H9 (cell line): Measurements from ENCODE around the gene FAM53A. TPM values are rescaled to one million over a fixed set of nuclear protein-coding genes. Genes with fewer than 3 reads are reported as not detected.

Experiments
- DNase-seq: peaks from one replicate; pipeline ENCODE4 v3.0.0-alpha.2; 2017
- H2AFZ ChIP-seq: one replicate; pipeline ENCODE4 v1.6.1; 2013; ENCODE audit warnings: mild to moderate bottlenecking, low read length, control low read depth, moderate library complexity
- H2AK5ac ChIP-seq: 2 replicates; pipeline ENCODE4 v1.6.1; 2013; ENCODE audit warnings: low read length, control low read depth, mixed read lengths; ENCODE audit not compliant: insufficient read length
- H2BK120ac ChIP-seq: one replicate; pipeline ENCODE4 v1.6.1; 2013; ENCODE audit warnings: low read depth, mild to moderate bottlenecking, low read length, control low read depth, inconsistent platforms; ENCODE audit not compliant: poor library complexity, severe bottlenecking
- H2BK12ac ChIP-seq: 2 replicates; pipeline ENCODE4 v1.6.1; 2013; ENCODE audit warnings: low read length, control low read depth, mixed read lengths, low read depth; ENCODE audit not compliant: insufficient read length
- H2BK15ac ChIP-seq: 2 replicates; pipeline ENCODE4 v1.6.1; 2013; ENCODE audit warnings: low read depth, low read length, control low read depth
- H2BK20ac ChIP-seq: one replicate; pipeline ENCODE4 v1.6.1; 2013; ENCODE audit warnings: low read depth, mild to moderate bottlenecking, low read length, control low read depth, inconsistent platforms; ENCODE audit not compliant: poor library complexity, severe bottlenecking
- H2BK5ac ChIP-seq: 2 replicates; pipeline ENCODE4 v1.6.1; 2013; ENCODE audit warnings: low read length, control low read depth, mixed read lengths; ENCODE audit not compliant: insufficient read length
- H3K14ac ChIP-seq: 2 replicates; pipeline ENCODE4 v1.6.1; 2013; ENCODE audit warnings: low read length, control low read depth; ENCODE audit not compliant: insufficient read depth
- H3K18ac ChIP-seq: 2 replicates; pipeline ENCODE4 v1.6.1; 2013; ENCODE audit warnings: low read depth, mild to moderate bottlenecking, mixed read lengths, low read length, control low read depth; ENCODE audit not compliant: insufficient read length
- H3K23ac ChIP-seq: 2 replicates; pipeline ENCODE4 v1.6.1; 2013; ENCODE audit warnings: low read length, control low read depth, mixed read lengths, low read depth; ENCODE audit not compliant: insufficient read length
- H3K23me2 ChIP-seq: 2 replicates; pipeline ENCODE4 v1.6.1; 2013; ENCODE audit warnings: low read depth, mild to moderate bottlenecking, mixed read lengths, low read length, control low read depth; ENCODE audit not compliant: insufficient read length, poor library complexity, severe bottlenecking
- H3K27ac ChIP-seq: 2 replicates; pipeline ENCODE4 v1.5.1; 2013; ENCODE audit warnings: low read length, control low read depth, mixed read lengths, low read depth; ENCODE audit not compliant: insufficient read length
- H3K27me3 ChIP-seq: 2 replicates; pipeline ENCODE4 v1.6.1; 2013; ENCODE audit warnings: low read length, control low read depth, inconsistent platforms; ENCODE audit not compliant: insufficient read depth
- H3K4ac ChIP-seq: 2 replicates; pipeline ENCODE4 v1.6.1; 2013; ENCODE audit warnings: low read depth, mild to moderate bottlenecking, control low read depth, inconsistent platforms, low read length, moderate library complexity
- H3K4me1 ChIP-seq: 2 replicates; pipeline ENCODE4 v1.6.1; 2013; ENCODE audit warnings: low read length, control low read depth, inconsistent platforms; ENCODE audit not compliant: insufficient read depth
- H3K4me2 ChIP-seq: 2 replicates; pipeline ENCODE4 v1.6.1; 2013; ENCODE audit warnings: low read length, control low read depth, mixed read lengths; ENCODE audit not compliant: insufficient read length, insufficient read depth
- H3K56ac ChIP-seq: 2 replicates; pipeline ENCODE4 v1.6.1; 2013; ENCODE audit warnings: low read depth, mild to moderate bottlenecking, mixed read lengths, low read length, control low read depth; ENCODE audit not compliant: insufficient read length
- H3K79me1 ChIP-seq: 2 replicates; pipeline ENCODE4 v1.6.1; 2013; ENCODE audit warnings: low read depth, mild to moderate bottlenecking, moderate library complexity, low read length, control low read depth, inconsistent platforms; ENCODE audit not compliant: insufficient read depth, poor library complexity, severe bottlenecking
- H3K79me2 ChIP-seq: 2 replicates; pipeline ENCODE4 v1.6.1; 2013; ENCODE audit warnings: low read length, control low read depth, inconsistent platforms; ENCODE audit not compliant: insufficient read depth
- H3K9ac ChIP-seq: 2 replicates; pipeline ENCODE4 v1.6.1; 2013; ENCODE audit warnings: low read length, control low read depth, mixed read lengths; ENCODE audit not compliant: insufficient read length; ENCODE audit errors: extremely low read depth
- H3K9me3 ChIP-seq: one replicate; pipeline ENCODE4 v1.6.1; 2013; ENCODE audit warnings: low read depth, low read length, inconsistent platforms; ENCODE audit not compliant: control insufficient read depth
- H3T11ph ChIP-seq: one replicate; pipeline ENCODE4 v1.6.1; 2013; ENCODE audit warnings: mild to moderate bottlenecking, low read length, control low read depth, inconsistent platforms
- H4K20me1 ChIP-seq: one replicate; pipeline ENCODE4 v1.6.1; 2013; ENCODE audit not compliant: control insufficient read depth, insufficient read length, insufficient read depth
- H4K5ac ChIP-seq: 2 replicates; pipeline ENCODE4 v1.6.1; 2013; ENCODE audit warnings: low read depth, mild to moderate bottlenecking, mixed read lengths, low read length, control low read depth; ENCODE audit not compliant: insufficient read length
- H4K8ac ChIP-seq: replicated peaks from 2 replicates; pipeline ENCODE4 v1.6.1; 2013; ENCODE audit warnings: low read length, control low read depth, mixed read lengths, low read depth; ENCODE audit not compliant: insufficient read length
- H4K91ac ChIP-seq: 2 replicates; pipeline ENCODE4 v1.6.1; 2013; ENCODE audit warnings: low read depth, mild to moderate bottlenecking, moderate library complexity, mixed read lengths, low read length, control low read depth; ENCODE audit not compliant: insufficient read length
- H3K27ac Mint-ChIP-seq, 3 experiments: 2 replicates in 2 of 3; 3 replicates in 1 of 3; pipeline ENCODE4 v1.8.0; 2020 to 2021; ENCODE audit warnings: mixed read lengths in 3 of 3, mild to moderate bottlenecking in 1 of 3, moderate library complexity in 1 of 3
- H3K27me3 Mint-ChIP-seq: 2 replicates; pipeline ENCODE4 v1.8.0; 2021; ENCODE audit warnings: low read depth, mild to moderate bottlenecking, moderate library complexity, mixed read lengths
- H3K36me3 Mint-ChIP-seq, 3 experiments: 2 replicates in 2 of 3; 3 replicates in 1 of 3; pipeline ENCODE4 v1.8.0; 2020 to 2021; ENCODE audit warnings: low read depth in 3 of 3, mixed read lengths in 3 of 3; ENCODE audit not compliant: insufficient read depth in 1 of 3
- H3K4me1 Mint-ChIP-seq, 2 experiments: 2 replicates each; pipeline ENCODE4 v1.8.0; 2020; ENCODE audit warnings: mixed read lengths in 2 of 2
- H3K4me3 Mint-ChIP-seq, 2 experiments: 2 replicates in 1 of 2; 3 replicates in 1 of 2; pipeline ENCODE4 v1.8.0; 2020 to 2021; ENCODE audit warnings: mild to moderate bottlenecking in 2 of 2, mixed read lengths in 2 of 2, moderate library complexity in 1 of 2
- H3K9me3 Mint-ChIP-seq, 2 experiments: 2 replicates in 1 of 2; 3 replicates in 1 of 2; pipeline ENCODE4 v1.8.0; 2020; ENCODE audit warnings: mild to moderate bottlenecking in 2 of 2, mixed read lengths in 2 of 2, moderate library complexity in 1 of 2
- CTCF ChIP-seq: fragments of 200-600 bp; sonication (generic); conservative IDR thresholded peaks from 3 replicates; pipeline ENCODE4 v1.8.0; 2021; ENCODE audit warnings: antibody characterized with exemption, mild to moderate bottlenecking
- WGBS: extraction: QIAGEN DNeasy Blood & Tissue Kit; methylation state at CpG from one replicate; pipeline ENCODE4 v1.1.7; 2013; ENCODE audit warnings: missing lambda C conversion rate, low lambda C conversion rate, mixed read lengths; ENCODE audit not compliant: insufficient read length; ENCODE audit errors: extremely low coverage; 5-methylcytosine and 5-hydroxymethylcytosine counted together
- total RNA-seq: library from RNA; stranded (reverse); gene quantifications from 2 replicates; pipeline ENCODE4 v1.2.1, GENCODE V29; 2021

FAM53A gene
- total RNA-seq, 1 experiment from 2014 or later, result 2.4 TPM

- peaks cover 0 to 3% of the 10 kb centered on the region in 2 experiments; a peak in 1 of 5 replicates for H3K9me3 Mint-ChIP-seq
- H3K79me1 ChIP-seq, result peaks cover 9% of the 10 kb centered on the region
- no peak overlapping the region for H3K27ac ChIP-seq
- H2BK12ac ChIP-seq, result no peak overlapping the region
- H3K18ac ChIP-seq, result no peak overlapping the region
- no peak overlapping the region for H3K14ac ChIP-seq
- H4K5ac ChIP-seq, result no peak overlapping the region
- no peak overlapping the region for H2AK5ac ChIP-seq
- H3K9ac ChIP-seq, result no peak overlapping the region
- H2BK20ac ChIP-seq, result no peak overlapping the region
- H3K9me3 ChIP-seq, result no peaks in the 10 kb centered on the region
- no peak overlapping the region for H3K4ac ChIP-seq
- TF ChIP-seq CTCF, result no peak
- H3K4me2 ChIP-seq, result no peak overlapping the region
- no peak overlapping the region for H2BK5ac ChIP-seq
- peak overlapping the region in 1 of 3 experiments; percentile 74; a peak in 1 of 7 replicates for H3K27ac Mint-ChIP-seq
- H2AFZ ChIP-seq, result no peak overlapping the region
- H3K23me2 ChIP-seq, result peaks cover 11% of the 10 kb centered on the region
- no peak overlapping the region for H4K8ac ChIP-seq
- H3K79me2 ChIP-seq, result peaks cover 9% of the 10 kb centered on the region; the same call in 1 of the 2 replicates
- peaks cover 2% of the 10 kb centered on the region for H4K20me1 ChIP-seq
- H3K4me3 Mint-ChIP-seq, result no peak overlapping the region
- no CpG with 5 or more reads among the region's 1 CpG for WGBS
- H2BK120ac ChIP-seq, result no peak overlapping the region
- H3K56ac ChIP-seq, result no peak overlapping the region
- H3K23ac ChIP-seq, result no peak overlapping the region
- no peak for DNase-seq
- H3K27me3 ChIP-seq, result no peaks in the 10 kb centered on the region
- H2BK15ac ChIP-seq, result no peak overlapping the region
- peaks cover 15 to 21% of the 10 kb centered on the region in 2 experiments for H3K4me1 Mint-ChIP-seq
- no peaks in the 10 kb centered on the region; the same call in 1 of the 2 replicates for H3K27me3 Mint-ChIP-seq
- H4K91ac ChIP-seq, result no peak overlapping the region
- no peak overlapping the region for H3T11ph ChIP-seq
- no peaks in the 10 kb centered on the region for H3K4me1 ChIP-seq
- H3K36me3 Mint-ChIP-seq, result peaks cover 27 to 59% (median 56%) of the 10 kb centered on the region in 3 experiments
Measured at GRCh38 chr4:1708581-1708980, 24.5 kb upstream of the FAM53A start.
